Left forelimb (tissue), 1 donor: ENCODE measurements around the gene FBXO30.

ENCODE experiments used
- DNase-seq: peaks from one replicate; pipeline ENCODE4 v3.0.0-alpha.2; 2018; ENCODE audit warnings: low spot score

Gene FBXO30

DNA sequence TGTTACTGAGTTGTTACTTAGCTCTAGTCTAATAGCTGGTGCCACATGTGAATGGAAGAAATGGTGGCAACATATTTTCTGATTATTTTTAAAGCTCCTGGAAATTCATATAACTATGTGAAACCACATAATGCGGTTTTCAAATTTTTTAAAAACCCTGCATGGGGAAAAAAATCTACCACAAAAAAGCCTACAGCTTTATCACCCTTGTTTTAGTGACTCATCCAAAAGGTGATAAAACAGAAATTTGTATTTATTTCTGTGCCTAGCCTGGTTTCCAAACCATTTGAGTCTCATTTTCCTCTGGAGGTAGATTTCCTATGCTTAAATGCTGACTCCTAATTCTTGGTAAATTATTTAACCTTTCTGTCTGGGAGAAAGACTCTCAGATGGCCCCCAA lies 5.4 kb upstream of the FBXO30 start:
- DNase-seq: no peak

DNA sequence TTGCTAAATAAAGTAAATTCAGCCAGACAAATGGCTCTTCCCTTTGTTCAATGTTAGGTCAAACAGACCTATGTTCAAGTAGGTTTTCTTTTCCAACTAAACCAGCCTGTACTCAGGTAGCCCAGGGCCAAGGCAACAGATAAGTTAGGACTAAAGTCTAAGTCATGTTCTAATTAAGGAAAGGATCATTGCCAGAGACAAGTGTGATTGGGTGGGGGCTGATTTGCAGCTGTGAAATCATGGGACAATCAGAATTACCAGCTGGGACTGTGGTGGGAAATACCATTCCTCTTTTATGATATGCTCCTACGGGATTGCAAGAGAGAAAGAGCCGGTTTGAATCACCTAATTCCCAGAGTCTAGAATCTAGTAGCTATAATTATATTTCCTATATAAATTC lies 4.2 kb upstream of the FBXO30 start:
- no peak for DNase-seq

DNA sequence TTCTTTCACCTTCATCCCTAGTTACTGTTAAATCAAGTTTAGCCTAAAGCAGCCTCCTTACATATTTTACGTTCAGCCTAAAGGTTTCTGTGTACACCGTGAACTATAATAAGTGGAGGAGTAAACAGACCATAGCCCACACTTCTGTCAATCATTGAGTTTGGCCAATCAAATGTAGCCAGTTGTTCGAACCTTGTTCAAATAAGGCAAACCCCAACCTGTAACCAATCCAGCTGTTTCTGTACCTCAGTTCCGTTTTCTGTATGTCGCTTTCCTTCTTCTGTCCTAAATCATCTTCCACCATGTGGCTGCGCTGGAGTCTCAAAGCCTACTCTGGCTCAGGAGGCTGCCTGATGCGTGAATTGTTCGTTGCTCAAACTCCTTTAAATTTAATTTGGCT lies 1.8 kb upstream of the FBXO30 start:
- DNase-seq: no peak

DNA sequence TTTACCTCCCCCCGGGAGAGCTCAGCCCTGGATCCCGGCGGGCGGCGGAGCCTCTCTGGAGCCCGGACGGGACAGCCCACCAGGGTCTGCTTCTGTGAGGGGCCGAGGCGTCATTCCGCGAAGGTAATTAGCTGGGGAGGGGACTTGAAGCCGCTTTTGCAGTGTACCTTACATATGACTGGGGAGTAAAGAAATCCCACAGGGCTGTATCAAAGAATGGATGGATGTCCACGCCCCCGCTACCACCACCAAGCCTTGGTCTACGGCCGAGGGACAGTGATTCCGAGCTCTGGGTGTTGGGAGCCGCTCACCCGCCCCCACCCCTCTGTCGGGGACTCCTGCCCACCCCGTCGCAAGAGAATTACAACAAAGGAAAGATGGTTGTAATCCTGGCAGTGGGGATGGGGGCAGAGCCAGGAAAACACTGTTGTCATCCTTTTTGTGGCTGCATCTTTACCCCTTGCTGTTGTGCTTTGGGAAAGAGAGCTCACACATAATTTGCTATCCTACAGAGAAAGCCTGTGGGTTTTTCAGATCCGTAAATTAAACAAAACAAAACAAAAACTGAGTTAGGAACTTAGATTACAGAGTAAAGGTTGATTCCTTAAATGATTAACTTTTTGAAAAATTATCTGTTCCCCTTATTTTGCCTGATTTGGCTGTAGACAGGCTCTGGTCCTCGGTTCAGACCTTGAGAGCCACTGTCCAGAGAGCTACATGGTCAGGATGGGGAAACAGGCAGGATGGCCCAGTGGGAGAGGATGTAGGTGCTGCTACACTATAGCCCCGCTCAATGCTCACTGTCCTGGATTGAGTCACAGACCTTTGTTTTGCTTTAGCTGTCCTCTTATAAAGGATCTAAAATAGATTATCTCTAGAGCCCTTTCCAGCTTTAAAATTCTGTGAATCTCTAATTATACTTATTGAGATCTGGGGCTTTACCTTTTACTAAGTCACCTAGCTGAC lies 997 bp upstream of the FBXO30 start:
- DNase-seq: no peak

DNA sequence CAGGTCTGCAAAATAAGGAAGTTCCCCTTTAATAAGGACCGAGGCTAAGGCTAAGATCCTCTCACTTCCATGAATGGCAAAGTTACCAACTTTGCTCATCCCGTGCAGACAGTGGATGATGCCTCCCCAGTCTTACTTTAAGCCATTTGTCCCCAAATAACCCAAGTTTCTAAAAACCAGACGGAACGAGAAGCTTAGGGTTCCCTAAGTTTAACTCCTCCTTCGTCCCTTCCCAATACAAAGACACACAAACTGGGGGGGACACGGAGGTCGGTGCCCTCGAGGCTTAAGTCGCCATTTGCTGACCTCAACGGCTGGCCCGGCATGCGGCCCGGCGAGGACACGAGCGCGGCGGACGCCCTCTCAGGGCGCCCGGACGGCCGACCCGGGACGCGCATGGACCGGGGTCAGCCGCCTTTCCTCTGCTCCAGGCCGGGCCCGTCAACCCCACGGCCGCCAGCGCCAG lies 527 bp downstream of the FBXO30 start:
- peak; percentile 84 for DNase-seq

DNA sequence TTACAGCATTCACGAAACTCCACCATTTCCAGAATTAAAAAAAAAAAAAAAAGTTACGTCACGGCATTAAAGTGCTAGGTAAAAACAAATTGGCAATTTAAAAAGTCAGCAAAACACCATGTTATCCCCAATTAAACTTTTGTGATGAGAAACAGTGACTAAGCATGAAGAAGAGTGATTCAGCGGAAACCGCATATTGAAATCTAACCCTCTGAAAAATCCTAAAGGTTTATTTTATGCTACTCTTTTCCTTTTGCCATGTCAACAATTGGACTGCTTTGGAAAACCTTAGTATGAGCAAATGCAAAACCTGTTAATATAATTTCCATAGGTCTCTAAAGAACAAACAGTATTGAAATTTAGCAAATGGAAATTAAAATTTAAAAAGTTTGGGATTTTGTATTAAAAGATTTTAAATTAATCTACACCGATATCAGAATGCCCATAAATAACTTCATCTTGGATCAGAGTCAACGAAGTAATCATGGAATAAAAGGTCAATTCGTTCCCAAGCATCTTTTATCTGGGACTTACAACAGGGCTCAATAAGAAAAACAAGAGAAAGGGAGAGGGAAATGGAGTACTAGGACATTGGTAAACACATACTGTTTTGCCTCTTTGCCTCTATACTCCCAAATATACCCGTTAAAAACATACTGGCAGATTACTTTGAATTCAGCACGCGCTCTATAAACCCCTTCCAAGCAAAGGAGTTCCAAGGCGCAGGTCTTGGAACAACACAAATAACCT lies 1.1 kb downstream of the FBXO30 start:
- DNase-seq: no peak

DNA sequence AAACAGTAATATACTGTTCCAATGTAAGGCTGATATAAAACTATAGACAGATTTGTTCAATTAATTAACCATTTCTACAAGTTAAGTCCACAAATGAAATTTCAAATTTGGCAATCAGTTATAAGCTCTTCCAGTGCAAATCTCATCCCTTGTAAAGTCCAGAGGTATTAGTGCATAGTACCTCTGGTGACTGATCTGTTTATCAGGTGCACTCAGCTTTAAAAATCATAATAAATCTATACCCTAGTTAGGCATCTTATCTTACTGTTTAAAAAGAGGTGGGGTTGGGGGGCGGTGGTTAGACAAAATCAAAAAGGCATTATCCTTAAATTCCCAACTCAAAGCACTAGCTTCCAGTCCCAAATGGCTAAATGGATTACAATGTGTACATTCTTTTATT lies 2.9 kb downstream of the FBXO30 start:
- DNase-seq: no peak

DNA sequence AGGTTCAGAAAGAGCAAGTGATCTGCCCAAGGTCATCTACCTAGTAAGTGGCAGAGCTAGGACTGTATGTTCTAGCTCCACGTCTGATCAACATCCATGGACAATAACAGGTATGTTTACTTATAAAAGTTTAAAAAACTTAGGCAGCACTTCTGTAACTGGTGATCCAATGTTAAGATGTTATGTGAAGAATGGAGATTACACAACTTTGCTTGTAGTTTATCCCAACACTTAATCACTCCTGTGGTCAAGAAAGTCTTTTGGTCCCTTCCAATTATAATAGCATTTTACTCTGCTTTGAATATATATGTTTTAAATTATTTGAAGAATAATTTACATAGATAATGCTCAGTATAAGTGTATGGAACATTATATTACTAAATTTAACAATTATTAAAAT lies 4.8 kb downstream of the FBXO30 start:
- no peak for DNase-seq

DNA sequence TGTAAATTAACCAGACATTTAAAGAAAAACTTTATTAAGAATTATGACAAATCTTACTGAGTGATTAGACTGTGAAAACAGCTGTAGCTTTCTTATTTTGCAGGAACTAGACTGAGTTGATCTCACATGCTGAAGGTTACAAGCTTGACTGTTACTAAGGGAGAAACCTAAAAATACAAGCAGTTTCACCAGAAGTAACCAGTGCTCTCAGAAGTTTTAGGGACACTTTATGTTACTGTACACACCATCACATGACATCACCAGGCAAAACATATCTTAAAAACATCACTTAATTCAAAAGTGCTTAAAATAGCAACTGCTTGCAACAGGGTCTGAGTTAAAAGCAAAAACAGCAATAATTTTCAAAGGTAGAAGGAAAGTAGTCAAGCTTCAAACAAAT lies 5.4 kb downstream of the FBXO30 start:
- DNase-seq: no peak

DNA sequence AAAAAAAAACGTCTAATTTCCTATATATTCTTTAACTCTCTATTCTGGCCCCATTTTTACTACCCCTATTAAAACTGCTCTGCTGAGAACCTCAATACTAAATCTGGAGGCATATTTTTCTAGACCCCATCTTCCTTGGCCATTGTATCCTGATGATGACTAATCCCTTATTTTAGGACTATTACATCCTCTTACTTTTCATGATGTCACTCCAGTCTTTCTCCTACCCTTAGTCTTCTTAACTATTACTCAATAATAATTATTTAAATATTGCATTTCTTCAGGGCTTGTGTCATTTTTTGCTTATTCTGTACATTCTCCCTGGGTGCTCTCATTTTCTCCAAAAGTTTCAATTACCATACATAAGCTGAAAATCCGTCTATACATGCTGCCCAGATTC lies 6.4 kb downstream of the FBXO30 start:
- DNase-seq: no peak

DNA sequence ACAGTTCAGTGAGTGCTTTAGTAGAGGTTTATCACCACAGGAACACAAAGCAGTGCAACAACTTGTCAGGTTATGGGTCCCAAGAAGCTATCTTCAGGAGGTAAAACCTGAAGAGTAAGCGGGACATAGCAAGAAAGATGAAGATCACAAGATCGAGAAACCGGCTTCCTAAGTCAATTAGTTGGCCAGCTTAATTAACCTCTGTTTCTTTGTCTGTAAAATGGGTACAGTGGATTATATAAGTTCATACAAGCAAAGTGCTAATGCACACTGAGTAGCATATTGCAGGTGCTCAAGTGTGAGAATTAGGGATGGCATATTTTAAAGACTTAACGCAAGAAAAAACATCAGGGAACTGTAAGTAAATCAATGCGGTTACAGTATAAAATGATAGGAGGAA lies 12.5 kb downstream of the FBXO30 start:
- no peak for DNase-seq

DNA sequence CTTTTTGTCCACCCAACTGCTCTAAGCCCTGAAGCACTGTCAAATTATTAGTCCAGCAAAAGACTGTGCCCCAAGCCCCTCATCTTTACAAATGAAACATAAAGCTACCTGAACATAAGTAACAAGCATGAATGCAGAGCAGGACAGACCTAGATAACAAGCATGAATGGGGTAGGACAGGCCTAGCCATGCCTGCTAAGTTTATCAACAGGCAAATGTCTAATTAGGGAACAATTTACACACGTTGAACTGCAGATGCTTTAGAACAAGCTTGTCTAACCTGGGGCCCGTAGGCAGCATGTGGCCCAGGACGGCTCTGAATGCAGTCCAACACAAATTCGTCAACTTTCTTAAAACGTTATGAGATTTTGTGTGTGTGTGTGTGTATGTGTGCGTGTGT lies 13.6 kb downstream of the FBXO30 start:
- DNase-seq: no peak

DNA sequence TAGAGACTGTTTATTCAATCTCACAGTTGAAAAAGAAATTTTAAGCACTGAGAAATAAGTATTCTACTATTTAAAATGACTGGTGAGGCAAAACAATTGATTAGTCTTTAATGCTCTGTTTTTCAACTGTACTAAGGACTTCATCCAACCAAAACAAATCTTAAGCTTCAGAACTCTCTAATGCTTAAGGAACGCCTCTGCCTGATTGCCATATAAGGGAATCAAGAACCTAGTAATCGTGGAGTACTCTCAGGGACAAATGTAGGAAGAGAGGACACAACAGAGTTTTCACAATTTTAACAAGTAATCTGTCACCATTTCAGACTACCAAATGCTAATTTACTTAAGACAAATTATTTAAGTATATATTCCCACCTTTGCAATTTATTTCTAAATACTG lies 16.1 kb downstream of the FBXO30 start:
- no peak for DNase-seq

DNA sequence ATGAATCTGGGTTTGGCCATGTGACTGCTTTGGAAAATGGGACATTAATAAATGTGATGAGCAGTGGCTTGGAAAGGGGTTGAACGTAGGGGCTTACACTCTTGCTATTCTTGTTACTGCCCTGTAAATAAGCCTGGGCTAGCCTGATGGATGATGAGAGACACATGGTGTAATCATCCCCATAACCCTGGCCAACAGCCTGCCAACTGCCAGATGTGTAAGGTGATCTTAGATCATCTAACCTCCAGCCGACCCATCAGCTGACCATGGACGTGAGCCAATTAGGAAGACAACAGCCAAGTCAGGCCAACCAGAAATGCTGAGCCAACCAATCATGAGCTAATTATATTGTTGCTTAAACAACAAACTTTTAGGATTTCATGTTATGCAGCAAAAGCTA lies 25.2 kb downstream of the FBXO30 start:
- DNase-seq: no peak

DNA sequence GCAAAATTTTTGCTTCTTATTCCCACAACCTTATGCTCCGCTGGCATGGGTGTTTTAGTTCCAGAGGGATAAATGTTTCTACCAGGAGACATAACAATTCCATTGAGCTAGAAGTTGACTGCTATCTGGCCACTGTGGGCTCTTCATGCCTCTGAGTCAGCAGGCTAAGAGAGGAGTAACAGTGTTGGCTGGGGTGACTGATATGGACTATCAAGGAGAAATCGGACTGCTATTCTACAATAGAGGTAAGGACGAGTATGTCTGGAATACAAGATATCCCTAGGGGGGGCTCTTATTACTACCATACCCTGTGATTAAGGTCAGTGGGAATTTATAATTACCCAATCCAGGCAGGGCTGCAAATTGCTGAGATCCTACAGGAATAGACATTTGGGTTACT lies 26.9 kb downstream of the FBXO30 start:
- no peak for DNase-seq

DNA sequence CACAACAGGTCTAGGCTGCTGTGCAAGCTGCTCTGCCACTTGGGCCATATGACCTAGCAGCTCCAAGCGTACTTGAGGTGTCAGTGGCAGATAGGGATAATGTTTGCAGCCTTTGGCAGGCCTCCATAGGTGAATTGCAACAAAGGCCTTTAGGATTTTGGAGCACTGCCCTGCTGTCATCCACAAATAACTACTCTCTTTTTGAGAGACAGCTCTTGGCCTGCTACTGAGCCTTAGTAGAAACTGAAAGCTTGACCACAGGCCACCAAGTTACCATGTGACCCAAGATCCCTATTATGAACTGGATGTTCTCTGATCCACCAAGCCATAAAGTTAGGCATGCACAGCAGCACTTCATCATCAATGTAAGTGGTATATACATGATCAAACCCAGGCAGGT lies 29.9 kb downstream of the FBXO30 start:
- no peak for DNase-seq

DNA sequence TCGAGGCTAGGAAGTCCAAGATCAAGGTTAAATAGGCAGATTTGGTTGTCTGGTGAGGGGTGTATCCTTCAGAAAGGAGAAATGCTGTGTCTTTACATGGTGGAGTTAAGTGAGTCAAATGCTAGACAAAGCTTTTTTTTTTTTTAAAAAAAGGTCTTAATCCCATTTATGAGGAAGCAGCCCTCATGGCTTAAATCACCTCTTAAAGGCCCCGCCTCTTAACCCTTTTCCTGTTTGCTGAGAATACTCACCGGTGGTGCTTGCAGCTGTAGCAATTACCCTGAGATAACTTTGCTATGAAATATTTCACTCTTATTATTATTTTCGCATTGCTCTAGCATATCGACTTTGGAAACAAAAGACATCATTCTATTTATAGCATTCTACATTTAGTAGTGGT lies 30.8 kb downstream of the FBXO30 start:
- no peak for DNase-seq

DNA sequence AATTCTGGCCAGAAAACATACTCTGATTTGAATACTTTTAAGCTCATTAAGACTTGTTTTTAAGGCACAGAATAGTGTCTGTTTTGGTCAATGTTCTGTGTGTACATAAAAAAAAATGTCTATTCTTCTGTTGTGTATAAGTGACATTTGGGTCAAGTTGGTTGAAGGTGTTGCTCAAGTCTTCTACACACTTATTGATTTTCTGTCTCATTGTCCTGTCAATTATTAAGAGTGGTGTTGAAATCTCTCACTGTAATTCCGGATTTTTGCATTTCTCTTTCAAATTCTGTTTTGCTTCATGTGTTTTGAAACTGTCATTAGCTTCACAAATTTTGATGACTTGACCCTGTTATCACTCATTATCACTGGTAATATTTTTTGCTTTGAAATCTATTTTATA lies 41.7 kb downstream of the FBXO30 start:
- DNase-seq: no peak

DNA sequence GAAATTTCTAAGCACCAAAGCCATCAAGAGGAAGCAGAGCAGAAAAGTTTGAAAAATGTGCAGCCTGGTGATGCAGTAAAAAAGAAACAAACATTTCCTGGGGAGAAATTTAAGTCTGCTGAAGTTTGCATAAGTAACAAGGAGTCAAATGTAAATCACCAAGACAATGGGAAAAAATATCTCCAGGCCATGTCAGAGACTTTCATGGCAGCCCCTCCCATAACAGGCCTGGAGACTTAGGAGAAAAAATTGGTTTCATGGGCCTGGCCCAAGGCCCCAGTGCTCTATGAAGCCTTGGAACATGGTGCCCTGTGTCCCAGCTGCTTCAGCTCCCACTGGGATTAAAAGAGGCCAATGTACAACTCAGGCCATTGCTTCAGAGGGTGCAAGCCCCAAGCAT lies 49.1 kb downstream of the FBXO30 start:
- no peak for DNase-seq

DNA sequence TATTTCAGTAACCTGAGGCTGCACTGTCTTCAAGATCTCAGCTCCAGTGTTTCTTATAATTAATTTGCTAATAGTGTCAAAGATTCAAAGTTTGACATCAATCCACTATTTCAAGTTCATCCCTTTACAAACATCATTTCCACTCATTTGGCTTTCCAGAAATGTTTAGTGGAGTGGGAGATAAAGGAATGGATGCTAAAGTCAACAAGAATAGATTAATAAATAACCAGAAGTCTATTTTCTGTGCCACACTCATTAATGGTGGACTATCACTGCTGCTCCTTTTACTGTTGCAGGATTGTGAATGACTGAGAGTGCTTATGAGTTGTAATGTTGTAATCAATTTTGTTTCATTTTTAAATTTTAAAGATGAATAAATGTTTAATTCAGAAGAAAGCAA lies 50.9 kb downstream of the FBXO30 start:
- no peak for DNase-seq

DNA sequence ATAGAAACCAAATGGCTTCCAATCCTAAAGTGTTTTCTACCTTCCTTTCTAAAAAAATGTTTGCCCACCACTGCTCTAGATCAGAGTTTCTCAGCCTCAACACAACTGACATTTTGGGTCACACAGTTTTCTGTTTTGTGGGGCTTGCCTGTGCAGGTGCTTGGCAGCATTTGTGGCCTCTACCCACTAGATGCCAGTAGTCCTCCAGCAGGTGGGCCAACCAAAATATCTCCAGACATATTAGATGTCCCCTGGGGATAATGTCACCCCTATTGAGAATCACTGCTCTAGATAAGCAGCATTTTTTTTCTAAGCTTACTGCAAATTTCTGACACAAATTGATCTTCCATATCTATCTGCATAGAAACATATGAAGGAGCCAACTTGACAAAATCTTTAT lies 53.0 kb downstream of the FBXO30 start:
- no peak for DNase-seq

DNA sequence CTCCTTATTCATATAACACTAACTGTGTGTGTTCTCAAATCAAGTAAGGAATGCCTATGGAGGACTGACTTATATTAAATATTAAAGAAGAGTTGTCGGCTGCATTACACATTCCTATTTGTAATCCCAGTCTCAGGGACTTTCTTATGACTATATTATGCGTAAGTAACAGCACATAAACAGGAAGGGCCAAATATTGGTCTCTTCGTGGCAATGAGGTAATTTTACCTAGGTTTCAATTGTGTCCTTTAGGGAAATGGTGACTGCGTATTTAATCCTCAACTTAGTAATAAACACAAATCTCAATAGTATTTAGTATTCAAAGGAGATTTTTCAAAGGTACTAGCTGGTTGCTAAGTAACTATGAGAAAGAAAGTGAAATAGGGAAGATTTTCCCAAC lies 56.5 kb downstream of the FBXO30 start:
- DNase-seq: no peak

DNA sequence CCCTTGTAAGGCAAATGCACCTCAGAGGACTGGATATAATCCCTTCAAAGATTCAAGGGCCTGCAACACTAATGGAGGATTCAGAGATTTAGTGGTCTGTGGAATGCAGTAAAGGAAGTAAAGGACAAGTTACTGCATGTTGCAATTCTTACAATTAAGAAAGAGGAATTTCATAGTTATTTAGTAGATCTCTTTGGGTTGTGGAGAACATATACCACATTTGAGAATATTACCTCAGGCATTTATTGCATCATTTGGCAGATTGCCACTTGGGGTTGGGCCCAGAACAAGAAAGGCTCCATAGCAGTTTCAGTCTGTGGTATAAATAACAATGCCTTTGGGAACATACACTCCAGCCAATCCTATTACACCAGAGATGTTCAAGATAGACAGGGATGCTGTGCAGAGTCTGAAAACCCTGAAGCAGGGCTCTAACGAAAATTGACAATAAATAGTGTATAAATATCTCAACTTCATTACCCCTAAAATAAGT lies 58.4 kb downstream of the FBXO30 start:
- DNase-seq: no peak
